HCT116 (cell line): ENCODE data around the gene CPLANE2. TPM values are rescaled to one million over a fixed set of nuclear protein-coding genes. Genes with fewer than 3 reads are reported as not detected.

Source experiments
- ATAC-seq: fragments of 200-7000 bp; cut with Tn5 transposase; 2 replicates; pipeline ENCODE4 v1.9.1; 2020; ENCODE audit warnings: mild to moderate bottlenecking, moderate library complexity
- BruUV-seq: library from RNA; stranded (reverse); fragments of 400-500 nt; replicated peaks from 2 replicates; lab custom pipeline; 2021; lab: Mats Ljungman, UMichigan
- CTCF ChIA-PET: fragments of 300-600 bp; sonication (Branson Sonifier 250); formaldehyde crosslinking; loops from one replicate; lab custom pipeline; 2021; ENCODE audit warnings: antibody characterized with exemption; lab: Charles Lee
- POLR2A ChIA-PET: fragments of 300-600, 350-600 bp; sonication (Branson Sonifier 250); formaldehyde crosslinking; loops from one replicate; lab custom pipeline; 2021; ENCODE audit warnings: antibody characterized with exemption; lab: Charles Lee
- RAD21 ChIA-PET, 2 experiments: fragments of 300-600 bp; sonication (Branson Sonifier 250); formaldehyde crosslinking; loops; one replicate each; lab custom pipeline; 2023; ENCODE audit warnings: low total read pairs in 2 of 2; ENCODE audit not compliant: uncharacterized antibody in 2 of 2, unreplicated experiment in 2 of 2, low non-redundant PET in 1 of 2; lab: Charles Lee
- DNase-seq: peaks from one replicate; pipeline ENCODE4 v3.0.0-alpha.2; 2010; ENCODE audit warnings: low read depth, low spot score
- H2AFZ ChIP-seq: fragments of 200-600 bp; shearing (Covaris generic), sonication (generic); 2 replicates; pipeline ENCODE4 v1.6.1; 2017; ENCODE audit warnings: low read depth, mixed run types, mixed read lengths, antibody characterized with exemption, low read length; ENCODE audit not compliant: poor library complexity, severe bottlenecking
- H3K27ac ChIP-seq: 2 replicates; pipeline ENCODE4 v1.5.1; 2012; ENCODE audit warnings: low read depth, low read length
- H3K27me3 ChIP-seq: fragments of 200-600 bp; sonication (generic); 2 replicates; pipeline ENCODE4 v1.6.1; 2016; ENCODE audit warnings: mixed run types, low read length, mixed read lengths; ENCODE audit not compliant: insufficient read depth
- H3K36me3 ChIP-seq, 2 experiments: fragments of 200-500 bp in 1 of 2; fragments of 200-600 bp in 1 of 2; sonication (Bioruptor generic) in 1 of 2; sonication (generic) in 1 of 2; 2 replicates each; pipeline versions ENCODE4 v1.5.1 to v1.6.1; 2014 to 2016; ENCODE audit warnings: low read length in 2 of 2, inconsistent platforms in 1 of 2, mixed read lengths in 1 of 2, mixed run types in 1 of 2; ENCODE audit not compliant: insufficient read depth in 2 of 2, control insufficient read depth in 1 of 2
- H3K4me1 ChIP-seq, 2 experiments: fragments of 200-600 bp in 1 of 2; sonication (generic) in 1 of 2; 2 replicates each; pipeline versions ENCODE4 v1.5.1 to v1.6.1; 2012 to 2017; ENCODE audit warnings: low read length in 2 of 2, inconsistent platforms in 1 of 2, mild to moderate bottlenecking in 1 of 2, mixed read lengths in 1 of 2, mixed run types in 1 of 2, moderate library complexity in 1 of 2; ENCODE audit not compliant: insufficient read depth in 2 of 2, control insufficient read depth in 1 of 2
- H3K4me2 ChIP-seq: fragments of 200-600 bp; sonication (generic); 2 replicates; pipeline ENCODE4 v1.6.1; 2017; ENCODE audit warnings: mixed run types, low read length, mixed read lengths
- H3K4me3 ChIP-seq, 2 experiments: fragments of 200-600 bp in 1 of 2; sonication (generic) in 1 of 2; replicated peaks in 1 of 2; 2 replicates each; pipeline ENCODE4 v1.5.1; 2011 to 2016; ENCODE audit warnings: low read length in 2 of 2, control low read depth in 1 of 2, low read depth in 1 of 2, mild to moderate bottlenecking in 1 of 2, mixed read lengths in 1 of 2, mixed run types in 1 of 2
- H3K79me2 ChIP-seq: fragments of 200-600 bp; sonication (generic); 2 replicates; pipeline ENCODE4 v1.6.1; 2017; ENCODE audit warnings: mild to moderate bottlenecking, mixed run types, low read length, moderate library complexity, mixed read lengths; ENCODE audit not compliant: insufficient read depth
- H3K9ac ChIP-seq: fragments of 200-600 bp; sonication (generic); 2 replicates; pipeline ENCODE4 v1.6.1; 2016; ENCODE audit warnings: low read length, mixed read lengths
- H3K9me2 ChIP-seq: fragments of 200-600 bp; sonication (generic), shearing (Covaris generic); 2 replicates; pipeline ENCODE4 v1.6.1; 2017; ENCODE audit warnings: mixed run types, mild to moderate bottlenecking, moderate library complexity; ENCODE audit not compliant: insufficient read depth
- H3K9me3 ChIP-seq, 2 experiments: fragments of 200-500 bp in 1 of 2; fragments of 200-600 bp in 1 of 2; sonication (Bioruptor generic) in 1 of 2; sonication (generic) in 1 of 2; 2 replicates each; pipeline ENCODE4 v1.6.1; 2014 to 2017; ENCODE audit warnings: low read length in 2 of 2, mixed read lengths in 2 of 2, inconsistent platforms in 1 of 2, low read depth in 1 of 2, mild to moderate bottlenecking in 1 of 2, mixed run types in 1 of 2, moderate library complexity in 1 of 2; ENCODE audit not compliant: control insufficient read depth in 1 of 2, insufficient read depth in 1 of 2
- H4K20me1 ChIP-seq: fragments of 200-600 bp; sonication (generic), shearing (Covaris generic); 2 replicates; pipeline ENCODE4 v1.6.1; 2017; ENCODE audit warnings: mixed run types, mild to moderate bottlenecking, moderate library complexity; ENCODE audit not compliant: insufficient read depth
- ATF3 ChIP-seq: IDR thresholded peaks from 2 replicates; pipeline ENCODE4 v1.6.1; 2012
- CBX3 ChIP-seq: IDR thresholded peaks from 2 replicates; pipeline ENCODE4 v1.6.1; 2012; ENCODE audit warnings: low read depth
- CEBPB ChIP-seq: IDR thresholded peaks from 2 replicates; pipeline ENCODE4 v1.6.1; 2012; ENCODE audit warnings: low read depth
- EGR1 ChIP-seq: IDR thresholded peaks from 2 replicates; pipeline ENCODE4 v1.6.1; 2012; ENCODE audit warnings: low read depth
- JUND ChIP-seq: IDR thresholded peaks from 2 replicates; pipeline ENCODE4 v1.6.1; 2012
- MAX ChIP-seq: IDR thresholded peaks from 2 replicates; pipeline ENCODE4 v1.6.1; 2012
- POLR2AphosphoS5 ChIP-seq: IDR thresholded peaks from 2 replicates; pipeline ENCODE4 v1.6.1; 2011; ENCODE audit warnings: mild to moderate bottlenecking, low read depth, low read length, moderate library complexity
- SRF ChIP-seq: IDR thresholded peaks from 2 replicates; pipeline ENCODE4 v1.6.1; 2012; ENCODE audit warnings: low read depth
- intact Hi-C: fragments of 100-400 bp; cut with micrococcal nuclease; formaldehyde crosslinking; loops from 2 replicates; pipeline ENCODE4 v1.10.0; 2022
- total RNA-seq: library from RNA; stranded (reverse); gene quantifications from one replicate; pipeline ENCODE4 v1.2.1, GENCODE V29; 2021; ENCODE audit not compliant: unreplicated experiment

CPLANE2 gene
- total RNA-seq, 1 experiment from 2014 or later: 8.1 TPM

- H3K9ac ChIP-seq: no peak overlapping the region
- no peak overlapping the region for H3K27ac ChIP-seq
- H3K9me3 ChIP-seq: no peaks in the 10 kb centered on the region
- H3K79me2 ChIP-seq: no peaks in the 10 kb centered on the region
- BruUV-seq: no TSS peak
- no peaks in the 10 kb centered on the region for H3K36me3 ChIP-seq
- no peak overlapping the region for H3K4me2 ChIP-seq
- DNase-seq: no peak
- no peaks in the 10 kb centered on the region for H3K27me3 ChIP-seq
- no peak overlapping the region for H3K4me3 ChIP-seq
- no peaks in the 10 kb centered on the region for H3K4me1 ChIP-seq
- H3K9me2 ChIP-seq: no peaks in the 10 kb centered on the region
- no peak for TF ChIP-seq JUND
- no peak for TF ChIP-seq EGR1
- no peak for TF ChIP-seq CEBPB
- no peak for TF ChIP-seq POLR2AphosphoS5
- no peak for TF ChIP-seq CBX3
- H2AFZ ChIP-seq: no peak overlapping the region
- POLR2A ChIA-PET: no interaction called here
- ATAC-seq: no peak
- CTCF ChIA-PET: no interaction called here
- intact Hi-C loops: no loop called here
- 0 out of 2 replicates have a peak, but pooled peaks cover 4% of the 10 kb centered on the region for H4K20me1 ChIP-seq
- RAD21 ChIA-PET: interaction anchor here in 1 of 2 experiments (0.7 kb wide), 1 partner anchor 178 kb away, joined by 3 read pairs; no protein-coding TSS in a partner anchor
Measured at GRCh38 chr1:16281765-16282164, 44.8 kb upstream of the CPLANE2 start.

GRCh38 chr1:16279186-16279585 is 42.2 kb upstream of the CPLANE2 start:
- Histone ChIP-seq H4K20me1 (0 out of 2 replicates have a peak, but pooled peaks cover 7% of the 10 kb centered on the region), H3K4me3 (no peak overlapping the region), H3K4me2 (no peak overlapping the region), H3K36me3 (no peaks in the 10 kb centered on the region), H2AFZ (no peak overlapping the region), H3K9me2 (no peaks in the 10 kb centered on the region), H3K27me3 (no peaks in the 10 kb centered on the region), H3K27ac (no peak overlapping the region), H3K9me3 (no peaks in the 10 kb centered on the region), H3K4me1 (no peaks in the 10 kb centered on the region), H3K79me2 (no peaks in the 10 kb centered on the region), H3K9ac (no peak overlapping the region)
- TF ChIP-seq ATF3 (no peak), SRF (no peak), POLR2AphosphoS5 (no peak), CEBPB (no peak), MAX (no peak)
- CTCF ChIA-PET: no interaction called here
- ATAC-seq (no peak), DNase-seq (no peak)
- RAD21 ChIA-PET: no interaction called here
- BruUV-seq: no TSS peak
- POLR2A ChIA-PET: no interaction called here
- intact Hi-C loops: no loop called here
